GM18520 (cell line): ENCODE results near the gene ZNF850.

Source experiments
- ATAC-seq: cut with Tn5 transposase; IDR thresholded peaks from one replicate; pipeline ENCODE4 v1.9.1; 2021; ENCODE audit not compliant: unreplicated experiment

Gene ZNF850

GRCh38 chr19:36707134-36707533, 65.5 kb downstream of the ZNF850 start:
- no peak for ATAC-seq

- no peak for ATAC-seq
Observed at GRCh38 chr19:36688058-36688457, 84.5 kb downstream of the ZNF850 start.

GRCh38 chr19:36687214-36688056, 85.2 kb downstream of the ZNF850 start, which contains the start of gene ZNF567:
Gene ZNF567, plus strand, starts transcription at chr19:36687612. Its CDS starts 7,256 bp downstream, at chr19:36694868.
- peak; percentile 92 for ATAC-seq

GRCh38 chr19:36686365-36687213, 86.0 kb downstream of the ZNF850 start:
- no peak for ATAC-seq

GRCh38 chr19:36685835-36686234, 86.8 kb downstream of the ZNF850 start:
- no peak for ATAC-seq

- no peak for ATAC-seq
Observed at GRCh38 chr19:36679455-36679854, 93.2 kb downstream of the ZNF850 start.

- no peak for ATAC-seq
Observed at GRCh38 chr19:36674201-36674600, 98.4 kb downstream of the ZNF850 start.

- ATAC-seq, result no peak
Observed at GRCh38 chr19:36672368-36672767, 100.2 kb downstream of the ZNF850 start.

GRCh38 chr19:36668646-36669045, 104.0 kb downstream of the ZNF850 start:
- no peak for ATAC-seq

GRCh38 chr19:36665832-36666231, 106.8 kb downstream of the ZNF850 start:
- no peak for ATAC-seq
